Endothelial cell of umbilical vein (primary cell): ENCODE results near the gene ATRIP. TPM values are rescaled to one million over a fixed set of nuclear protein-coding genes. Genes with fewer than 3 reads are reported as not detected.
"Not testable (repeated sequence)": the region's sequence is repeated elsewhere in the genome, so short reads cannot be mapped to it uniquely, and the experiment has no call there.

Source experiments
- BruUV-seq: library from RNA; stranded (reverse); fragments of 400-500 nt; replicated peaks from 2 replicates; lab custom pipeline; 2021; lab: Mats Ljungman, UMichigan
- CTCF ChIA-PET: fragments of 300-600, 350-600 bp; sonication (Branson Sonifier 250); formaldehyde crosslinking; loops from one replicate; lab custom pipeline; 2021; ENCODE audit warnings: antibody characterized with exemption, inconsistent platforms; lab: Charles Lee
- POLR2A ChIA-PET: fragments of 300-600, 350-600 bp; sonication (Branson Sonifier 250); formaldehyde crosslinking; loops from one replicate; lab custom pipeline; 2021; ENCODE audit warnings: antibody characterized with exemption, inconsistent platforms; lab: Charles Lee
- DNase-seq: peaks from one replicate; pipeline ENCODE4 v3.0.0-alpha.2; 2011; ENCODE audit warnings: low read depth, low spot score
- FAIRE-seq: peaks from 2 replicates; lab custom pipeline; 2011; peaks lifted over from hg19 to GRCh38; lab: Jason Lieb, UNC
- H2AFZ ChIP-seq: 2 replicates; pipeline ENCODE4 v1.6.0; 2012; ENCODE audit warnings: low read depth, low read length, control low read depth, inconsistent platforms
- H3K27ac ChIP-seq: 2 replicates; pipeline ENCODE4 v1.5.1; 2011; ENCODE audit warnings: low read depth, mild to moderate bottlenecking, control low read depth, low read length, moderate library complexity; ENCODE audit not compliant: insufficient read depth
- H3K27me3 ChIP-seq, 2 experiments: 2 replicates each; pipeline versions ENCODE4 v1.6.0 to v1.6.1; 2011; ENCODE audit warnings: low read length in 2 of 2, mixed read lengths in 1 of 2; ENCODE audit not compliant: control insufficient read depth in 2 of 2, insufficient read depth in 2 of 2
- H3K36me3 ChIP-seq, 2 experiments: 2 replicates in 1 of 2; 3 replicates in 1 of 2; pipeline ENCODE4 v1.5.1; 2011; ENCODE audit warnings: low read length in 2 of 2, mild to moderate bottlenecking in 1 of 2, moderate library complexity in 1 of 2; ENCODE audit not compliant: control insufficient read depth in 2 of 2, insufficient read depth in 2 of 2; ENCODE audit errors: extremely low read depth in 1 of 2
- H3K4me1 ChIP-seq: 3 replicates; pipeline ENCODE4 v1.5.1; 2011; ENCODE audit warnings: mild to moderate bottlenecking, low read length; ENCODE audit not compliant: control insufficient read depth, insufficient read depth; ENCODE audit errors: extremely low read depth
- H3K4me2 ChIP-seq: 2 replicates; pipeline ENCODE4 v1.6.1; 2011; ENCODE audit warnings: low read length, control low read depth, mixed read lengths; ENCODE audit not compliant: insufficient read depth
- H3K4me3 ChIP-seq, 3 experiments: fragments of 200-600 bp in 1 of 3; sonication (generic), shearing (Covaris generic) in 1 of 3; replicated peaks in 1 of 3; 2 replicates each; pipeline ENCODE4 v1.5.1; 2011 to 2016; ENCODE audit warnings: control low read depth in 3 of 3, low read length in 3 of 3, mild to moderate bottlenecking in 2 of 3, inconsistent platforms in 1 of 3, low read depth in 1 of 3, moderate library complexity in 1 of 3; ENCODE audit not compliant: insufficient read depth in 1 of 3
- H3K79me2 ChIP-seq: 2 replicates; pipeline ENCODE4 v1.6.0; 2012; ENCODE audit warnings: low read length, inconsistent platforms; ENCODE audit not compliant: control insufficient read depth, insufficient read depth
- H3K9ac ChIP-seq: replicated peaks from 2 replicates; pipeline ENCODE3; 2011; ENCODE audit warnings: low read length, control low read depth; ENCODE audit not compliant: insufficient read depth; ENCODE audit errors: extremely low read depth
- H3K9me1 ChIP-seq: replicated peaks from 3 replicates; pipeline ENCODE4 v1.6.0; 2011; ENCODE audit warnings: mild to moderate bottlenecking, low read length; ENCODE audit not compliant: control insufficient read depth, insufficient read depth; ENCODE audit errors: extremely low read depth
- H3K9me3 ChIP-seq: replicated peaks from 2 replicates; pipeline ENCODE4 v1.5.1; 2012; ENCODE audit warnings: low read length, inconsistent platforms; ENCODE audit not compliant: control insufficient read depth, insufficient read depth
- H4K20me1 ChIP-seq: replicated peaks from 2 replicates; pipeline ENCODE3; 2011; ENCODE audit warnings: mild to moderate bottlenecking, low read length; ENCODE audit not compliant: control insufficient read depth, insufficient read depth; ENCODE audit errors: extremely low read depth
- CTCF ChIP-seq, 2 donors: IDR thresholded peaks; 1 replicate in 1 of 2; 2 replicates in 1 of 2; pipeline ENCODE4 v1.5.1; 2011; ENCODE audit warnings: low read length in 2 of 2, mild to moderate bottlenecking in 2 of 2, moderate library complexity in 2 of 2, control low read depth in 1 of 2, inconsistent platforms in 1 of 2, low read depth in 1 of 2; ENCODE audit not compliant: insufficient read depth in 1 of 2; ENCODE audit errors: extremely low read depth in 1 of 2
- MAX ChIP-seq: IDR thresholded peaks from 2 replicates; pipeline ENCODE4 v1.6.1; 2011; ENCODE audit not compliant: insufficient read depth, insufficient read length
- dilution Hi-C: fragments of 300-500 bp; cut with MboI; formaldehyde crosslinking; loops from one replicate; pipeline ENCODE4 v1.15.0; 2019; ENCODE audit warnings: low sequenced_read_pairs; ENCODE audit not compliant: extremely low pct_ligation_motif_present
- intact Hi-C: fragments of 100-400 bp; cut with micrococcal nuclease; formaldehyde crosslinking; loops from one replicate; pipeline ENCODE4 v1.10.0; 2022
- polyA plus RNA-seq, 4 experiments: library from polyadenylated mRNA; depleted of rRNA in 3 of 4; stranded (reverse) in 3 of 4; unstranded in 1 of 4; fragments of >200 nt; gene quantifications; 2 replicates each; pipeline versions ENCODE4 v1.2.1 to v1.2.3, GENCODE V29; 2011 to 2012; ENCODE audit warnings: missing spikeins in 1 of 4
- total RNA-seq: library from RNA; stranded (reverse); gene quantifications from 2 replicates; pipeline ENCODE4 v1.2.3, GENCODE V29; 2021

The ATRIP gene
- total and polyA plus RNA-seq, 2 donors (not counting 3 experiments of a cell fraction or from before 2014, with no cell fraction given): 10.6 to 14.7 TPM

- Histone ChIP-seq H3K4me2 (no peak overlapping the region), H3K9me3 (no peaks in the 10 kb centered on the region), H3K27me3 (peaks cover 1% of the 10 kb centered on the region in 2 experiments), H2AFZ (no peak overlapping the region), H3K9me1 (no peaks in the 10 kb centered on the region), H3K79me2 (no peaks in the 10 kb centered on the region), H3K4me1 (peaks cover 10% of the 10 kb centered on the region), H3K9ac (no peak overlapping the region), H4K20me1 (no peaks in the 10 kb centered on the region), H3K27ac (no peak overlapping the region), H3K36me3 (peaks cover 0 to 8% of the 10 kb centered on the region in 2 experiments), H3K4me3 (no peak overlapping the region)
- dilution Hi-C loops (no loop called here), intact Hi-C loops (loop anchor here (1.0 kb wide), 3 partner anchors 35 to 255 kb away; no protein-coding TSS in a partner anchor)
- peak; percentile 85 for FAIRE-seq
- peak; percentile 69 to 72 for TF ChIP-seq CTCF (IDR thresholded peaks at IDR 0.05; ENCODE audit: extremely low read depth in 1 of 2, insufficient read depth in 1 of 2, low read depth in 1 of 2, low read length in 2 of 2)
- TF ChIP-seq MAX: no peak
- no TSS peak for BruUV-seq
- peak; percentile 52 for DNase-seq
- CTCF ChIA-PET: interaction anchor here (0.6 to 12.6 kb wide), 66 partner anchors 9 to 1778 kb away, joined by 3 to 716 read pairs (median 4); partner anchors contain the start of genes ATRIP, CCDC51, CDC25A and IP6K2
- POLR2A ChIA-PET: interaction anchor here (0.9 to 1.3 kb wide), 2 partner anchors 35 to 39 kb away, joined by 4 to 7 read pairs; partner anchors contain the start of gene CCDC51
These were observed 45.6 kb upstream of the ATRIP start for GRCh38 chr3:48400824-48401433.

- H3K27me3 ChIP-seq, H3K9me1 ChIP-seq, dilution Hi-C loops, H3K79me2 ChIP-seq, H3K9ac ChIP-seq, H3K9me3 ChIP-seq, H3K27ac ChIP-seq, DNase-seq, H4K20me1 ChIP-seq, FAIRE-seq, H2AFZ ChIP-seq, BruUV-seq, H3K4me3 ChIP-seq, H3K4me2 ChIP-seq: not testable (repeated sequence)
- CTCF ChIA-PET: interaction anchor here (0.9 to 12.6 kb wide), 48 partner anchors 9 to 339 kb away, joined by 3 to 716 read pairs (median 4); partner anchors contain the start of genes ATRIP, CCDC51, CDC25A and IP6K2
- Histone ChIP-seq H3K36me3 (peaks cover 0 to 10% of the 10 kb centered on the region in 2 experiments), H3K4me1 (peaks cover 10% of the 10 kb centered on the region)
- intact Hi-C loops: loop anchor here (1.0 kb wide), 3 partner anchors 35 to 255 kb away; no protein-coding TSS in a partner anchor
- POLR2A ChIA-PET: interaction anchor here (0.9 to 1.3 kb wide), 2 partner anchors 34 to 38 kb away, joined by 4 to 7 read pairs; partner anchors contain the start of gene CCDC51
These were observed 45.1 kb upstream of the ATRIP start for GRCh38 chr3:48401434-48401901.
